ENCODE measurements around the gene SHANK2. TPM values are rescaled to one million over a fixed set of nuclear protein-coding genes. Genes with fewer than 3 reads are reported as not detected.

SHANK2 gene
- total RNA-seq, 1 experiment from 2014 or later, result 0.86 TPM

GRCh38 chr11:71206186-71206585, 46.2 kb downstream of the SHANK2 start:
- Mint-ChIP-seq H3K36me3 (ENCODE audit: insufficient read depth, unreplicated experiment) (no peaks in the 10 kb centered on the region), H3K4me1 (ENCODE audit: insufficient read depth, unreplicated experiment) (no peaks in the 10 kb centered on the region), H3K4me3 (ENCODE audit: unreplicated experiment) (no peak overlapping the region), H3K9me3 (ENCODE audit: unreplicated experiment) (peaks cover 9% of the 10 kb centered on the region), H3K27me3 (ENCODE audit: insufficient read depth, unreplicated experiment) (no peaks in the 10 kb centered on the region), H3K27ac (ENCODE audit: low read depth, unreplicated experiment) (no peak overlapping the region)
- TF ChIP-seq CTCF (IDR thresholded peaks at IDR 0.05; ENCODE audit: unreplicated experiment), result no peak
- no peak for DNase-seq (ENCODE audit: unreplicated experiment)
- POLR2A ChIA-PET, result interaction anchor here (0.6 to 1.2 kb wide), 2 partner anchors 10 to 19 kb away, joined by 3 read pairs; no protein-coding TSS in a partner anchor
- CTCF ChIA-PET, result no interaction called here
- intact Hi-C loops (cut with micrococcal nuclease), result no loop called here
- no TSS peak for BruUV-seq (replicated peaks)

GRCh38 chr11:71204748-71205664, 47.4 kb downstream of the SHANK2 start:
- BruUV-seq (replicated peaks), result no TSS peak
- Mint-ChIP-seq H3K9me3 (ENCODE audit: unreplicated experiment) (peaks cover 16% of the 10 kb centered on the region), H3K4me1 (ENCODE audit: insufficient read depth, unreplicated experiment) (no peaks in the 10 kb centered on the region), H3K27ac (ENCODE audit: low read depth, unreplicated experiment) (no peak overlapping the region), H3K4me3 (ENCODE audit: unreplicated experiment) (no peak overlapping the region), H3K36me3 (ENCODE audit: insufficient read depth, unreplicated experiment) (no peaks in the 10 kb centered on the region), H3K27me3 (ENCODE audit: insufficient read depth, unreplicated experiment) (no peaks in the 10 kb centered on the region)
- no peak for TF ChIP-seq CTCF (IDR thresholded peaks at IDR 0.05; ENCODE audit: unreplicated experiment)
- intact Hi-C loops (cut with micrococcal nuclease), result no loop called here
- POLR2A ChIA-PET, result no interaction called here
- no peak for DNase-seq (ENCODE audit: unreplicated experiment)
- CTCF ChIA-PET, result no interaction called here

- no peak for TF ChIP-seq CTCF (IDR thresholded peaks at IDR 0.05; ENCODE audit: unreplicated experiment)
- no peaks in the 10 kb centered on the region for H3K4me1 Mint-ChIP-seq (ENCODE audit: insufficient read depth, unreplicated experiment)
- no peak overlapping the region for H3K27ac Mint-ChIP-seq (ENCODE audit: low read depth, unreplicated experiment)
- intact Hi-C loops (cut with micrococcal nuclease), result no loop called here
- no TSS peak for BruUV-seq (replicated peaks)
- peaks cover 16% of the 10 kb centered on the region for H3K9me3 Mint-ChIP-seq (ENCODE audit: unreplicated experiment)
- H3K36me3 Mint-ChIP-seq (ENCODE audit: insufficient read depth, unreplicated experiment), result no peaks in the 10 kb centered on the region
- POLR2A ChIA-PET, result interaction anchor here (0.7 kb wide), 1 partner anchor 14 kb away, joined by 3 read pairs; no protein-coding TSS in a partner anchor
- no peak overlapping the region for H3K4me3 Mint-ChIP-seq (ENCODE audit: unreplicated experiment)
- no peaks in the 10 kb centered on the region for H3K27me3 Mint-ChIP-seq (ENCODE audit: insufficient read depth, unreplicated experiment)
- CTCF ChIA-PET, result no interaction called here
- DNase-seq (ENCODE audit: unreplicated experiment), result no peak
These were observed 48.1 kb downstream of the SHANK2 start for GRCh38 chr11:71204294-71204693.

GRCh38 chr11:71203681-71204080, 48.7 kb downstream of the SHANK2 start:
- no peaks in the 10 kb centered on the region for H3K36me3 Mint-ChIP-seq (ENCODE audit: insufficient read depth, unreplicated experiment)
- no peak for DNase-seq (ENCODE audit: unreplicated experiment)
- no peak overlapping the region for H3K4me3 Mint-ChIP-seq (ENCODE audit: unreplicated experiment)
- ChIA-PET POLR2A (interaction anchor here (0.7 kb wide), 1 partner anchor 14 kb away, joined by 3 read pairs; no protein-coding TSS in a partner anchor), CTCF (interaction anchor here (0.6 kb wide), 1 partner anchor 54 kb away, joined by 4 read pairs; no protein-coding TSS in a partner anchor)
- BruUV-seq (replicated peaks), result no TSS peak
- TF ChIP-seq CTCF (IDR thresholded peaks at IDR 0.05; ENCODE audit: unreplicated experiment), result no peak
- peaks cover 16% of the 10 kb centered on the region for H3K9me3 Mint-ChIP-seq (ENCODE audit: unreplicated experiment)
- no peaks in the 10 kb centered on the region for H3K27me3 Mint-ChIP-seq (ENCODE audit: insufficient read depth, unreplicated experiment)
- no peak overlapping the region for H3K27ac Mint-ChIP-seq (ENCODE audit: low read depth, unreplicated experiment)
- intact Hi-C loops (cut with micrococcal nuclease), result no loop called here
- no peaks in the 10 kb centered on the region for H3K4me1 Mint-ChIP-seq (ENCODE audit: insufficient read depth, unreplicated experiment)
